Mesothelial cell of epicardium (in vitro differentiated cells): ENCODE results near the gene TIMM10. TPM values are rescaled to one million over a fixed set of nuclear protein-coding genes. Genes with fewer than 3 reads are reported as not detected.

Experiments used
- DNase-seq, 2 experiments: peaks; one replicate each; pipeline ENCODE4 v3.0.0; 2021; ENCODE audit warnings: low spot score in 2 of 2; ENCODE audit not compliant: unreplicated experiment in 2 of 2
- H3K27ac Mint-ChIP-seq: 2 replicates; pipeline ENCODE4 v1.8.0; 2021; ENCODE audit warnings: mixed read lengths
- H3K27me3 Mint-ChIP-seq: 2 replicates; pipeline ENCODE4 v1.8.0; 2021; ENCODE audit warnings: low read depth, mixed read lengths
- H3K36me3 Mint-ChIP-seq: 2 replicates; pipeline ENCODE4 v1.8.0; 2021; ENCODE audit warnings: mixed read lengths
- H3K4me1 Mint-ChIP-seq: 2 replicates; pipeline ENCODE4 v1.8.0; 2021; ENCODE audit warnings: mixed read lengths
- H3K4me3 Mint-ChIP-seq: 2 replicates; pipeline ENCODE4 v1.8.0; 2021; ENCODE audit warnings: mild to moderate bottlenecking, moderate library complexity, mixed read lengths
- H3K9me3 Mint-ChIP-seq: 2 replicates; pipeline ENCODE4 v1.8.0; 2021; ENCODE audit warnings: mixed read lengths
- CTCF ChIP-seq: fragments of 200-600 bp; sonication (generic); IDR thresholded peaks from one replicate; pipeline ENCODE4 v1.5.0; 2021; ENCODE audit warnings: antibody characterized with exemption; ENCODE audit not compliant: unreplicated experiment
- total RNA-seq: library from RNA; stranded (reverse); gene quantifications from 3 replicates; pipeline ENCODE4 v1.2.1, GENCODE V29; 2021

The TIMM10 gene
- total RNA-seq, 1 donor from 2014 or later, result 44.0 TPM

- DNase-seq, result no peak
- Mint-ChIP-seq H3K27ac (no peak overlapping the region), H3K36me3 (no peaks in the 10 kb centered on the region), H3K4me3 (no peak overlapping the region), H3K27me3 (peaks cover 32% of the 10 kb centered on the region), H3K9me3 (no peaks in the 10 kb centered on the region), H3K4me1 (no peaks in the 10 kb centered on the region)
- no peak for TF ChIP-seq CTCF
Observed at GRCh38 chr11:57508341-57509170, 22.0 kb downstream of the TIMM10 start.

GRCh38 chr11:57506522-57506921 lies 24.0 kb downstream of the TIMM10 start:
- Mint-ChIP-seq H3K4me1 (no peaks in the 10 kb centered on the region), H3K36me3 (no peaks in the 10 kb centered on the region), H3K9me3 (no peaks in the 10 kb centered on the region), H3K27ac (no peak overlapping the region), H3K27me3 (peaks cover 11% of the 10 kb centered on the region), H3K4me3 (no peak overlapping the region)
- no peak for DNase-seq
- no peak for TF ChIP-seq CTCF

GRCh38 chr11:57504511-57504910 lies 26.0 kb downstream of the TIMM10 start:
- H3K4me3 Mint-ChIP-seq, result no peak overlapping the region
- no peaks in the 10 kb centered on the region for H3K9me3 Mint-ChIP-seq
- no peak overlapping the region for H3K27ac Mint-ChIP-seq
- peaks cover 6% of the 10 kb centered on the region for H3K27me3 Mint-ChIP-seq
- peaks cover 8% of the 10 kb centered on the region for H3K4me1 Mint-ChIP-seq
- H3K36me3 Mint-ChIP-seq, result no peaks in the 10 kb centered on the region
- TF ChIP-seq CTCF, result no peak
- DNase-seq, result no peak

- H3K4me3 Mint-ChIP-seq, result no peak overlapping the region
- H3K4me1 Mint-ChIP-seq, result peaks cover 12% of the 10 kb centered on the region
- no peak for TF ChIP-seq CTCF
- no peak overlapping the region for H3K27ac Mint-ChIP-seq
- H3K27me3 Mint-ChIP-seq, result no peaks in the 10 kb centered on the region
- H3K9me3 Mint-ChIP-seq, result no peaks in the 10 kb centered on the region
- DNase-seq, result no peak
- H3K36me3 Mint-ChIP-seq, result no peaks in the 10 kb centered on the region
Observed at GRCh38 chr11:57502870-57503269, 27.7 kb downstream of the TIMM10 start.

GRCh38 chr11:57502376-57502775 lies 28.2 kb downstream of the TIMM10 start:
- Mint-ChIP-seq H3K36me3 (no peaks in the 10 kb centered on the region), H3K4me1 (peaks cover 12% of the 10 kb centered on the region), H3K9me3 (no peaks in the 10 kb centered on the region), H3K4me3 (no peak overlapping the region), H3K27me3 (no peaks in the 10 kb centered on the region), H3K27ac (no peak overlapping the region)
- TF ChIP-seq CTCF, result no peak
- DNase-seq, result no peak
